Mucosa of descending colon (tissue), 3 donors: ENCODE results near the gene MMP28. TPM values are rescaled to one million over a fixed set of nuclear protein-coding genes. Genes with fewer than 3 reads are reported as not detected.

Experiments
- ATAC-seq: fragments of 200-7000 bp; cut with Tn5 transposase; one replicate; pipeline ENCODE4 v1.9.1; 2020; ENCODE audit warnings: mild to moderate bottlenecking, moderate library complexity
- DNase-seq, 3 donors: peaks; one replicate each; pipeline ENCODE4 v3.0.0-alpha.2; 2020
- H3K36me3 ChIP-seq: fragments of 200-600 bp; one replicate; pipeline ENCODE4 v1.8.0; 2021; ENCODE audit warnings: low read depth, mild to moderate bottlenecking
- H3K4me1 ChIP-seq: fragments of 200-600 bp; one replicate; pipeline ENCODE4 v1.8.0; 2021; ENCODE audit warnings: low read depth, mild to moderate bottlenecking
- H3K4me3 ChIP-seq: fragments of 200-600 bp; one replicate; pipeline ENCODE4 v1.8.0; 2021; ENCODE audit warnings: mild to moderate bottlenecking
- H3K9me3 ChIP-seq: fragments of 200-600 bp; one replicate; pipeline ENCODE4 v1.8.0; 2021; ENCODE audit warnings: mild to moderate bottlenecking
- intact Hi-C, 2 donors: fragments of 100-400 bp; cut with DNase I in 1 of 2; cut with micrococcal nuclease in 1 of 2; formaldehyde crosslinking; loops; one replicate each; pipeline versions ENCODE4 v1.11.0 to v1.11.1; 2022; cut with DNase I, micrococcal nuclease
- total RNA-seq, 3 donors: library from RNA; stranded (reverse); fragmentation: NEBNext Ultra II Directional in 2 of 3; extraction: Animal tissue kit (Norgen Biotek cat#: 25700) in 2 of 3; gene quantifications; one replicate each; pipeline versions ENCODE4 v1.2.1 to v1.2.4, GENCODE V29; 2021 to 2023
- TF ChIP-seq, protein P1 (sequence below): fragments of 200-600 bp; IDR thresholded peaks from one replicate; pipeline ENCODE4 v1.8.0; 2022; ENCODE audit warnings: antibody characterized with exemption, mild to moderate bottlenecking
- donor health status: DM: no; HTN: no; CAD: no; lungs with moderate emphysema.
- donor health status: DM: no; HTN: no; CAD: no.
- donor health status: DM: no; HTN: yes; CAD: no.

The MMP28 gene
- total RNA-seq, 3 donors from 2014 or later, result 31.0 to 82.4 (median 43.7) TPM

DNA sequence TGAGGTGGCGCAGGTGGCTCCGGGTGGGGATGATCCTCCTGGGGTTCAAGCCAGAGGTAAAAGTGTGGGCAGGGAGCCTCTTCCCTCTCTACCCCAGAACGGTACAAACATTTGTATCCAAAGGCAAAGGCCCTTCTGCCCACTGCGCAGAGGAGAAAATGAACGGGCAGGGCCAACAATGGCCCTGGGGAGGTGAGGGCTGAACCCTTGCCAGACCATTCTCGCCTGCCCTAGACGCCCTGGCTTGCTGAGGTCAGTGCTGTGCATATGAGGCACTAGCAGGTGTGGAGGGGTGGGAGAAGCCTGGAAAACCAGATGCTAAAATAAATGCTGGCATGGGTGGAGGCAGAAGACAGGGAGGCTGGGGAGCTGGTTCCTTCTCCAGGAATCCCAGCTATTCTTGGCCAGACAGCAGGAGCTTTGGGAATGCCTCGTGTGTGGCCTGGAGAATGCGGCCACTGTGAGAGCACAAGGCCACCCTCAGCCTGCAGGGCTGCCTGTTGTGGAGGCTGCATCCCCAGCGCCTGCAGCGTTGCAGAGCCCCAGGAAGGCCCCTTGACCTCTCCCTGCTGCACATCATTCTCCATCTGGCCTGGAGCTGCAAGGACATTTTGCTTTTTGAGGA lies 30.2 kb downstream of the MMP28 start:
- ATAC-seq (no peak), DNase-seq (no peak)
- TF ChIP-seq, protein P1, sequence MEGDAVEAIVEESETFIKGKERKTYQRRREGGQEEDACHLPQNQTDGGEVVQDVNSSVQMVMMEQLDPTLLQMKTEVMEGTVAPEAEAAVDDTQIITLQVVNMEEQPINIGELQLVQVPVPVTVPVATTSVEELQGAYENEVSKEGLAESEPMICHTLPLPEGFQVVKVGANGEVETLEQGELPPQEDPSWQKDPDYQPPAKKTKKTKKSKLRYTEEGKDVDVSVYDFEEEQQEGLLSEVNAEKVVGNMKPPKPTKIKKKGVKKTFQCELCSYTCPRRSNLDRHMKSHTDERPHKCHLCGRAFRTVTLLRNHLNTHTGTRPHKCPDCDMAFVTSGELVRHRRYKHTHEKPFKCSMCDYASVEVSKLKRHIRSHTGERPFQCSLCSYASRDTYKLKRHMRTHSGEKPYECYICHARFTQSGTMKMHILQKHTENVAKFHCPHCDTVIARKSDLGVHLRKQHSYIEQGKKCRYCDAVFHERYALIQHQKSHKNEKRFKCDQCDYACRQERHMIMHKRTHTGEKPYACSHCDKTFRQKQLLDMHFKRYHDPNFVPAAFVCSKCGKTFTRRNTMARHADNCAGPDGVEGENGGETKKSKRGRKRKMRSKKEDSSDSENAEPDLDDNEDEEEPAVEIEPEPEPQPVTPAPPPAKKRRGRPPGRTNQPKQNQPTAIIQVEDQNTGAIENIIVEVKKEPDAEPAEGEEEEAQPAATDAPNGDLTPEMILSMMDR, result no peak
- Histone ChIP-seq H3K9me3 (no peaks in the 10 kb centered on the region), H3K4me3 (no peak overlapping the region), H3K4me1 (peaks cover 8% of the 10 kb centered on the region), H3K36me3 (no peaks in the 10 kb centered on the region)
- intact Hi-C loops, result loop anchor here in 1 of 2 donors (5.0 kb wide), 1 partner anchor 42 kb away; the partner anchor contains the start of gene TAF15

DNA sequence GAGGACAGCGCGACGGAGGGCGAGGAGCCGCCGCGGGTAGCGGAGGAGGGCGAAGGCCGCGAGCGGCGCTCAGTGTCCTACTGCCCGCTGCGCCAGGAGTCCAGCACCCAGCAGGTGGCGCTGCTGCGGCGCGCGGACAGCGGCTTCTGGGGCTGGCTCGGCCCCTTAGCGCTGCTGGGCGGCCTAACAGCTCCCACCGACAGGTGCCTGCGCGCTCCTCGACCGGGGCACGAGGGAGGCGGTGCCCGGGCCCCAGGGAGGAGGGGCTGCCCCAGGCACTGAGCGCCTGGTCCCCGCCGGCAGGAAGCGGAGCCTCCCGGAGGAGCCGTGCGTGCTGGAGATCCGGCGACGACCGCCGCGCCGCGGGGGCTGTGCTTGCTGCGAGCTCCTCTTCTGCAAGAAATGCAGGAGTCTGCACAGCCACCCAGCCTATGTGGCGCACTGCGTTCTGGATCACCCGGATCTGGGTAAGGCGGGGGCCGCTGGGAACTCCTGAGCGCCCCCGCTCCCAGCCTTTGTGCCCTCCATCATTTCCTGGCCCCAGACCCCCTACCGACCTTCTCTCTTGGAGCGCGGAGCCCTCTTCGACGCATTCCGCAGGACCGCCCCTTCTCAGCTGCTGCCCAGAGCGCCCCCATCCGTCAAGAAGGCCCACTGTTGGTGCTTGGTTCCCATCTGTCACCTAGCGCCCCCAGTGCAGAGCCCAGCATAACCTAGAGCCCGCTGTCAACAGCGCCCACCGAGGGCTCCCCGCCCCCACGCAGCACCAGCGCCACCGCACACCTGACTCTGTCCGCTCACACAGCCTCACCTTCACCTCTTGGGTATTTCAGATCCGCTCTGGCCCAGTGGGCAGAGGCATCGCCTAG lies 31.1 kb downstream of the MMP28 start:
- TF ChIP-seq, protein P1, result peak; percentile 94
- DNase-seq (peak; percentile 92 to 95 (median 92)), ATAC-seq (peak; percentile 96)
- peaks cover 8% of the 10 kb centered on the region for H3K4me1 ChIP-seq
- intact Hi-C loops, result no loop called here
- no peaks in the 10 kb centered on the region for H3K9me3 ChIP-seq
- no peak overlapping the region for H3K4me3 ChIP-seq
- H3K36me3 ChIP-seq, result no peaks in the 10 kb centered on the region

DNA sequence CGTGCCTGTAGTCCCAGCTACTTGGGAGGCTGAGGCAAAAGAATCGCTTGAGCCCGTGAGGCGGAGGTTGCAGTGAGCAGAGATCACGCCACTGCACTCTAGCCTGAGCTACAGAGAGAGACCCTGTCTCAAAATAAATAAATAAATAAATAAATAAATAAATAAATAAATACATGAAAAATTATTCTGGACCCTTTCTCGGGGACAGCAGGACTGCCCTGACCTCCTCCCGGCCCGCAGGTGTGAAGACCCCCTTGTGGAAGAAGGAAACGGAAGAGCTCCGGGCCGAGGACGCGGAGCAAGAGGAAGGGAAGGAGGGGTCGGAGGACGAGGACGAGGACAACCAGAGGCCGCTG lies 31.7 kb downstream of the MMP28 start:
- intact Hi-C loops, result no loop called here
- Histone ChIP-seq H3K4me3 (no peak overlapping the region), H3K36me3 (no peaks in the 10 kb centered on the region), H3K9me3 (no peaks in the 10 kb centered on the region), H3K4me1 (peaks cover 8% of the 10 kb centered on the region)
- DNase-seq (no peak), ATAC-seq (no peak)
- TF ChIP-seq, protein P1, result no peak

DNA sequence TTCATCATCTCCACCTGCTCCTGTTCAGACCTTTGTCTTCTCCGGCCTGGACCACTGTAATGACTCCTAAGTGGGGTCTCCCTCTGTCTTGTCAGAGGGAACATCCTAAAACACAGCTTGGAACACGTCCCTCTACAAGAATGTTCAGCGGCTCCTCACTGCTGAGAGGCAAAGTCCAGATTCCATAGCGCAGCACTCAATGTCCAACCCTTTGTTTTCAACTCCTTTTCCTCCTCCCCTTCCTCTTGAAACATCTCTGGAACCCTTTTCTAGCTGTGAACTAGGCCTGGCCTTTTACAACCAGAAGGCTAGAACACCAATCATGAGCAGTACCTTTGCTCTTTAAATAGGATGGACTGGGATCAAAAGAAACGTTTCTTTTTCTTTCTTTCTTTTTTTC lies 33.8 kb downstream of the MMP28 start:
- ATAC-seq (no peak), DNase-seq (no peak)
- intact Hi-C loops, result no loop called here
- H3K4me3 ChIP-seq, result no peak overlapping the region
- peaks cover 8% of the 10 kb centered on the region for H3K4me1 ChIP-seq
- H3K36me3 ChIP-seq, result no peaks in the 10 kb centered on the region
- no peaks in the 10 kb centered on the region for H3K9me3 ChIP-seq
- TF ChIP-seq, protein P1, result no peak

DNA sequence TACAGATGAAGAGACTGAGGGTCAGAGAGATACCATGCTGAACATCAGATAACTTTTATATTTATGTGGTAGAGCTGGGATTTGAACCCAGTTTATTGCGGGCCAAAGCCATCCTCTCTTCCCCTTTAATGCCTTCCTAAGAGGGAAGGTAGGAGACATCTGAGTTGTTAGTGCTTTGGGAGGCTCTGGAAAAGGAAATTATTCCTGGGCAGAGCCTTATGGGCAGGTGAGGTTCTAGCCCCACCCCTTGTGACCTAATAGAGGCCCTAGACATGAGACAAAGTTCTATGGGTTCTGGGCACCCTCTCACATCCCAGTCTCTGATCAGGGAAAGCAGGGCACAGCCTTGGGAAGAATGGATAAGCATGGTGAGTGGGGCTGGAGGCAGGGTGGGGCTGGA lies 34.9 kb downstream of the MMP28 start, which contains the start of gene C17orf50:
Gene C17orf50, plus strand, starts transcription at position 301 of the 400 bp plus-strand sequence. Its CDS starts 55 bp downstream, at position 356.
- DNase-seq, result no peak
- Histone ChIP-seq H3K9me3 (no peaks in the 10 kb centered on the region), H3K36me3 (no peaks in the 10 kb centered on the region), H3K4me1 (peaks cover 8% of the 10 kb centered on the region), H3K4me3 (no peak within 1 kb of the TSS)
- no peak for ATAC-seq
- TF ChIP-seq, protein P1, result no peak
- intact Hi-C loops, result no loop called here
